LNCaP clone FGC (cell line): ENCODE measurements around the gene BBS4.
A peak's percentile ranks its signal among the peaks of the same experiment; 100 is the strongest.
"Not testable (repeated sequence)": the region's sequence is repeated elsewhere in the genome, so short reads cannot be mapped to it uniquely, and the experiment has no call there.

Source experiments
- DNase-seq: peaks from one replicate; pipeline ENCODE4 v3.0.0-alpha.2; 2011; ENCODE audit warnings: low read depth
- H3K4me3 ChIP-seq: 2 replicates; pipeline ENCODE4 v1.5.1; 2011; ENCODE audit warnings: mild to moderate bottlenecking, low read depth, low read length, control low read depth
- TF ChIP-seq, protein P1 (sequence below): IDR thresholded peaks from 2 replicates; pipeline ENCODE4 v1.5.1; 2012; ENCODE audit warnings: mild to moderate bottlenecking; ENCODE audit not compliant: control insufficient read depth, insufficient read depth; ENCODE audit errors: extremely low read depth

The BBS4 gene

DNA sequence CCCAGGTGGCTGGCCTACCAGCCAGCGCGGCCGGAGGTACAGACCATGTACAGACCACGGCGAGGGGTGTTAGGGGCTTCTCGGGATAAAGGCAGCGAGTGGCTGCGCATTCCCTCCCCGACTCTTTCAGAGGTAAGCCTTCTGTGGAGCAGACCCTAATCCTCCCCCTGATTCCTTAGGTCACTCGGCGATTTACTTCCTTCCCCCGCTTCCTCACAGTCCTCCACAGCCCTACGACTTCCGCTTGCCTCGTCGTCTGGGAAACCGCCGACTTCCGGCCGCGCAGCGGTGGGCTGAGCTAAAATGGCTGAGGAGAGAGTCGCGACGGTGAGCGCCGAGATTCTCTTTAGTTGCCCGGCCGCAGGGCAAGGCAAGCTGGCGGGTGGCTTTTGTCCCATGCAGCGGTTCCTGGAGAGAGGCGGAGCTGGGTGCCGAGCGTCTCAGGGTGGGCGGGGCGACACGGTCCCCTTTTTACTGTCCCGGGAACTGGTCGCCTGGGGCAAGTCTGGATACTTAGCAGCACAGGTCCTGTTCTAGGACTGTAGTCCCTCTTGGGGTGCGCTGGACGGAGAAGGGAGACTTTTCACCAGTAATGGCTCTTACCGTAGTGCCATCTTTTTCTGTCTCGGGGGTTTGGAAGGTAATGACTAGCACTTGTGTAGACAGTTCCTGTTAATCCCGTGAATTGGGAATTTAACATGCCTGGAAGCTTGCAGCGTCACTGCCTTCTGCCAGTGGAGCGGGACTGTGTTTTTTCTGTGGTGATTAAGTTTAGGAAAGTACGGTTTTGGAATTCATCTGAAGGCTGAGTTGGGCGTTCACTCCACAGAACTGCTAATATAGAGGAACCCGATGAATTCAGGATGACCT is at the start of gene BBS4, which contains the start of gene HIGD2B:
BBS4 (plus strand) TSS at position 283 of the 870 bp plus-strand sequence; CDS start at position 304, 21 bp downstream.
HIGD2B (minus strand) TSS at position 258 of the 870 bp plus-strand sequence. CDS start 9,808 bp downstream, outside the sequence.
- H3K4me3 ChIP-seq = peak within 1 kb of the TSS; percentile 95
- TF ChIP-seq, protein P1, sequence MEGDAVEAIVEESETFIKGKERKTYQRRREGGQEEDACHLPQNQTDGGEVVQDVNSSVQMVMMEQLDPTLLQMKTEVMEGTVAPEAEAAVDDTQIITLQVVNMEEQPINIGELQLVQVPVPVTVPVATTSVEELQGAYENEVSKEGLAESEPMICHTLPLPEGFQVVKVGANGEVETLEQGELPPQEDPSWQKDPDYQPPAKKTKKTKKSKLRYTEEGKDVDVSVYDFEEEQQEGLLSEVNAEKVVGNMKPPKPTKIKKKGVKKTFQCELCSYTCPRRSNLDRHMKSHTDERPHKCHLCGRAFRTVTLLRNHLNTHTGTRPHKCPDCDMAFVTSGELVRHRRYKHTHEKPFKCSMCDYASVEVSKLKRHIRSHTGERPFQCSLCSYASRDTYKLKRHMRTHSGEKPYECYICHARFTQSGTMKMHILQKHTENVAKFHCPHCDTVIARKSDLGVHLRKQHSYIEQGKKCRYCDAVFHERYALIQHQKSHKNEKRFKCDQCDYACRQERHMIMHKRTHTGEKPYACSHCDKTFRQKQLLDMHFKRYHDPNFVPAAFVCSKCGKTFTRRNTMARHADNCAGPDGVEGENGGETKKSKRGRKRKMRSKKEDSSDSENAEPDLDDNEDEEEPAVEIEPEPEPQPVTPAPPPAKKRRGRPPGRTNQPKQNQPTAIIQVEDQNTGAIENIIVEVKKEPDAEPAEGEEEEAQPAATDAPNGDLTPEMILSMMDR = no peak
- DNase-seq = peak; percentile 75

- DNase-seq = peak; percentile 31
- H3K4me3 ChIP-seq = peak overlapping the region; percentile 45
Measured at GRCh38 chr15:72636519-72637282, 49.3 kb upstream of the BBS4 start.

- DNase-seq, H3K4me3 ChIP-seq: not testable (repeated sequence)
Measured at GRCh38 chr15:72639759-72640483, 46.1 kb upstream of the BBS4 start.

DNA sequence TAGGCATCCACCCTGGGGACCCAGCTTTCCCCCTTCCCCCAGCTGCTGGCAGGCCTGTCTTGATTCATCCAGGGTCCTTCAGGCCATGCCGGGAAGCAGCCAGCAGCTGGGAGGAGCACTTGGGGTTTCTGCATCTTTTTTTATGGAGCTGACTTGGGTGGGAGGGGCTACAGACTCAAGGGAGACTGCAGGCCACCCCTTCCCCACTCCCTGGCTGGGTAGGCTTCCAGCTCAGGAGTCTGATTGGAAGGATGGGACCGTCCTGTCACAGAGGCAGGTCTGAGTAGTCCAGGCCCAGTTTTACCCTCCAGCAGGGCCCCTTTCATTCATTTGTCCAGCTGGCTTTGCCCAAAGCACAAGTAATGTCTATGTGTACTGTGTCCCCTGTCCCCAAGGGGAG is 43.7 kb upstream of the BBS4 start:
- H3K4me3 ChIP-seq, DNase-seq: not testable (repeated sequence)

DNA sequence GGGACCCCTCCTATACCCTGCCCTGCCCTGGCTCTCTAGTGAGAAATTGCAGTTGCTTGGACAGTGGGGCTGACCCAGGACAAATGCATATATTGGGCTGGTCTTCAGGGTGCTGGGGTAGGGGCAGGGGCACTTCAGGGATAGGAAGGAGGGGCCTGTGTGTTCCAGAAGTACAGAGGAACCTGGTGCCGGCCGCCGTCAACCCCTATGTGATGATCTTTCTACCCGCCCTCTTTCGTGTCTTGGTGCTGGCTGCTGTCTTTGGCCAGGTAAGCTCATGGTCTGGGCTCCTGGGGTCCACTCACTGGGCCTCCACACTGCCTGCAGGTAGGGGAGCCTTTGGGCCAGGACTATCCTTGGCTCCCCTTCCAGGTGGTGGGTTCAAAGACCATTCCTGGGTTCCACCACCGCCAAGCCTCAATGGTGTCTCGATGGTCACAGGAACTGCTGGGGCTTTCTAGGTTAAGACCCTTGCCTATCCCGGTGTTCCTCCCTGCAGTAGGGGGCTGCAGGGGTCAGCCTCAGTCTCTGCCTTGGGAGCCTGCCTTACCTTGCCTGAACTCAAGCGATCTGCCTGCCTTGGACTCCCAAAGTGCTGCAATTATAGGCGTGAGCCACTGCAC is 37.3 kb upstream of the BBS4 start:
- H3K4me3 ChIP-seq, DNase-seq: not testable (repeated sequence)

- H3K4me3 ChIP-seq, DNase-seq: not testable (repeated sequence)
Measured at GRCh38 chr15:72654397-72654796, 31.6 kb upstream of the BBS4 start, which contains the start of gene GOLGA6B. Gene GOLGA6B (plus strand): TSS chr15:72654697. CDS start chr15:72654738, 41 bp downstream.

DNA sequence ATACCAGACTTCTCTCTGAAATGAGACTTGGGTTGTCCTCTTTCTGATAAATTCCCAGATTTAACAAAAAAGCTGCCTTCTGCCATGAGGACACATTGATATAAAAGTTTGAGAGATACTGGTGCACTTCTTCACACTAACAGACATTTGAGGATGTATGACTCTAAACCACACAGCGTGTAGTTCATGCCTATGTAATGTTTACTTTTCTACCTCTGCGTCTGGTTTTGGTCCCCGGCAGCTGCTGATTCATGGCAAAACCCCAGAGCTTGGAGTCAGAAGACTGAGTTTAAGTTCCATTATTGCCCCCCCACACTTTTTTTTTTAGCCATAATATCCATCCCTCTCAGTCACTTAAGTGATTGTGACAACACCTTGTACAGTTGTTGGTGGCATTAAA is 30.0 kb upstream of the BBS4 start:
- H3K4me3 ChIP-seq, DNase-seq: not testable (repeated sequence)

GRCh38 chr15:72661081-72661480 is 24.9 kb upstream of the BBS4 start:
- not testable (repeated sequence) for DNase-seq, H3K4me3 ChIP-seq

GRCh38 chr15:72663931-72664330 is 22.1 kb upstream of the BBS4 start:
- not testable (repeated sequence) for H3K4me3 ChIP-seq, DNase-seq

DNA sequence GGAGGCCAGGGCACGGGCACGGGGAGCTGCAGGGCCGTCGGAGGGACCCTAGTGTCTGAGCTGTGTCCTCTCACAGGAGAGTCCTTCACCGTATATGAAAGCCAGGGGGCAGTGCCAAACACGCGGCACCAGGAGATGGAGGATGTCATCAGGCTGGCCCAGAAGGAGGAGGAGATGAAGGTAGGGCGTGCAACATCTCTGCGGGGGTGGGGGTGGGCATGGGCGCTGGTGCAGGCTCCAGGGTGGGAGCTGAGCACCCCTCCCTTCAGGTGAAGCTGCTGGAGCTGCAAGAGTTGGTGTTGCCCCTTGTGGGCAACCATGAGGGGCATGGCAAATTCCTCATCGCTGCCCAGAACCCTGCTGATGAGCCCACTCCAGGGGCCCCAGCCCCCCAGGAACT is 20.3 kb upstream of the BBS4 start:
- DNase-seq, H3K4me3 ChIP-seq: not testable (repeated sequence)

DNA sequence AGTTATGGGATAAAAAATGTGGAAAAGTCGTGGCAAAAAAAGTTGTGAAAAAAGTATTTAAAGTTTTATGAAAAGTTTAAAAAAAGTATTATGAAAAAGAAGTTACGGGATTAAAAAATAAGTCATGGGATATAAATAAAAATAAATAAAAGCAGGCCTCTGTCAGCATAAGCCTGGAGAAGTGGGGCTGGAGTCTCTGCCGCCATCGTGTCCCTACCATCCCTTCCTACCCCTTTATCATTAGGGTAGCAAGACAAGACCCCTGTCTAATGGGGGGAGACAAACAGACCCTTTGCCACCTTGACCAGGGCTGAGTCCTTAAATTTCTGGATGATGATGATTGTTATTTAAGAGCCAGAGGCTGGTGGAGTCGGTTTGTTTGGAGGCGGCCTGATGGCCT is 16.2 kb upstream of the BBS4 start:
- not testable (repeated sequence) for H3K4me3 ChIP-seq, DNase-seq
